RPMI7951 (cell line): Measurements from ENCODE around the gene ROPN1L. TPM values are rescaled to one million over a fixed set of nuclear protein-coding genes. Genes with fewer than 3 reads are reported as not detected.

ENCODE experiments used
- DNase-seq: peaks from one replicate; pipeline ENCODE4 v3.0.0-alpha.2; 2012; ENCODE audit warnings: low read depth
- total RNA-seq: library from RNA; depleted of rRNA; stranded (reverse); fragments of >200 nt; shearing (Covaris generic); gene quantifications from 2 replicates; pipeline ENCODE4 v1.2.3, GENCODE V29; 2014

Gene ROPN1L
- total RNA-seq, 1 experiment from 2014 or later, result 0.84 TPM

DNA sequence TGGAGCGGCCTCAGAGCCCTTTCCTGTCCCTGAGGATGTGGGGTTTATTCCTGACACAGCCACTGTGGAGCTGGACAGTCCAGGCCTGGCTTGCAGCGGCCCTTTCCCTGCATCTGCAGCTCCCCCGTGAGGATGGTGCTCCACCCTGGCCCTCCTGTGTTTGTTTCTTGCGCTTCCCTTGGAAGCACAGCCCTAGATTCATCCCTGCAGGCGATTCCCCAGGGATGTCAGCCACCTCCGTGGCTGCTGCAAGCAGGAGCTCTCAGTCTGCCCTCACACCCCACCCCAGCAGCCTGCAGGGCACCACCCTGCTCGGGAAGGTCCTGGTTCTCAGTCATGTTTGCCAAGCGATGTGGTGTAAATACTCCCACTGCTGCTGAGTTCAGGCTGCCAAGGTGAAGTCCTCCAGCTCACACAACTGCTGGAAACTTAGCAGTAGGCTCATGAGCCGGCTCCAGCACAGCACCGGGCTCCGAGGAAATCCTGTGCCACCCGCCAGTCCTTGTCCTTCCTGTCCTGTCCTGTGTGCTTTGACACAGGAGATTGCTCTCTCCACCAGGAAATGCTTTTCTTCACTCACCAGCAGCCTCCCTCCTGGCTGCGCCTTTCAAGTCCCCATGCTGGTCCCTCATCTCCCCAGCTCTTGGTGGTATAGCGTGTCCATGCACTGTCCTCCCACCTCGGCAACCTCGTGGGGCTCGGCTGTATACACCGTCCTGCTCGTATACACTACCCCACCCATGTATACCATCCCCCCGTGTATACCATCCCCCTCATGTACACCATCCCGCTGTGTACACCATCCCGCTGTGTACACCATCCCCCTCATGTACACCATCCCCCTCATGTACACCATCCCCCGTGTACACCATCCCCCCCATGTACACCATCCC is 16.2 kb downstream of the ROPN1L start:
- peak; percentile 26 for DNase-seq

DNA sequence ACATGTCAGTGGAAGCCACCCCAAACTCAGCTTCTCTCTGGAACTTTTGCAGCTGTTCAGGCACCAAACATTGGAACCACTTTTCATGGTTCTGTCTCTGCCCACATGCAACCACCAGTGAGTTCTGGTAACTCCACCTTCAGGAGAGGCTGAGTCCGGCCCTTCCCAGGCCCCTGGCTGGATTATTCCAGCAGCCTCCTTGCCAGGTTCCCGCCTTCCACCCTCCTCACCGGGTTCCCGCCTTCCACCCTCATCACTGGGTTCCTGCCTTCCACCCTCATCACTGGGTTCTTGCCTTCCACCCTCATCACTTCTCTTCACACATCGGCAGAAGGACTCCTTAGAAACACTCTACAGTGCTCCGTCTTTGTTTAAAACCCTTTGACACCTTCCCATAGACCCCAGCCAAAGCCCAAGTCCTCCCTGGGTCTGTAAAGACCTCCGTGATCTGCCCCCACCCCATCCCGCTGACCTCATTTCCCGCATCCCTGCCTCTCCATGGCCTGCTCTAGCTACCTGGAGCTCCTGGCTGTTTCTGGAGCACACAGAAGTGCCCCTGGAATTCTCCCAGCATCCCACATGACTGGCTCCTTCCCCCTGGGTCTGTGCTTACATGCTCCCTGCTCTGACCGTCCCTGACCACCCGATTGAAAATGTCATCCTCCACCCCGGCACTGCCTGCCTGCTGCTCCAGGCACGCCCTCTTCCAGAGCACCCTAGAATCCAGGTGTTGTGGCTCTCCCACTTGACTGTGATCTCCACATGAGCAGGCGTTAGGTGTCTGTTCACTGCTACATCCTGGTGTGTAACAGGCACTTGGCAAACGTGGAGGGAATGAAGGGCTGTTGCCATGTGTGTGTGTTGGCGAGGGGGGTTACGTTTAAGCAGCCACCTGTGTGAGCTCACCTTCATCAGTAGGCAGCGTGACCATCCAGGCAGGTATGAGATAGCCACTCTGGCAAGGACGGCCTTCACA is 17.7 kb downstream of the ROPN1L start:
- no peak for DNase-seq

- peak; percentile 49 for DNase-seq
Observed at GRCh38 chr5:10460252-10460906, 18.7 kb downstream of the ROPN1L start.

- no peak for DNase-seq
Observed at GRCh38 chr5:10461041-10461440, 19.4 kb downstream of the ROPN1L start.

DNA sequence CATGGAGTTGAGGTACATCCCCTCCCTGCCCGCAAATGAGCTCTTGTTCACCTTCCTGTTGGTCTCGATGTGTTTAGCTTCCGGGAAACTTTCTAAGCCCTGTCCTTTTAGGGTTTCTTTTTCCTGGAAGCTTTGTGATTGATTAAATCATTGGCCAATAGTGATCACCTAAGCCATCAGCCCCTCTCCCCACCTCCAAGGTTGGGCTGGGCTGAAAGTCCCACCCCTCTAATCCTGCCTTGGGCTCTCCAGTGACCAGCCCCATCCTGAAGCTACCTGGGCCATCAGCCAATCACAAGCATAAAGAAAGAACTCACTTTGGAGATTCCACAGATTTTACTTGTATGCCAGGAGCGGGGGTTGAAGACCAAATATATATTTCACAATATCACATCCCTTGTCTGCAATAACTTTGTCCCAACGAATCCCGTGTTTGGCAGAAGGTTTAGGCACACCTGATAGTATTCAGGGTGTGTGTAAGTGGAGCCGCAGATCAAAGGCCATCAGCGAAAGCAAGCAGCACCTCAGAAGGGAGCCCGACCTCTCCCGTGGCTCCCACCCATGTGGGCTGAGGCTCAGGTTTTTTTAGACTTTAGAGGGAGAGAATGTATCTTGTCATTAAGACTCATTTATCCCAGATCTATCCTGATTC is 20.4 kb downstream of the ROPN1L start:
- DNase-seq, result no peak

DNA sequence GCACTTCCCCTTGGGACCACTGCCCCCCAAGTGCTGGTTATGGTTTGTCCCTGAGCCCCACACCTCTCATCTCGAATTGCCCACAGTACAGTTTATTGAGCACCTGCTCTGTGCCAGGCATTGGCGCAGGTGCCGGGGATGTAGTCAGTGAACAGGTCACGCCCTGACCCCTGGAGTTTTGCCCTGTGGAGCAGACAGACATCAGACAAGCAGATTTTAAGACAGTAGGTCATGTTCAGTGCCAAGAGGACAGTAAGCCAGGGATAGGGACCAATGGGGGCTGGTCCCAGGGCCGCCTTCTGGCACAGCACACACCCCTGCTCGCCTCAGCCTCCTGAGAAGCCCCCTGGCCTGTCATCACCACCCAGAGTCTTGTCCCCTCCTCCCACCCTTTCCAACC is 21.9 kb downstream of the ROPN1L start:
- no peak for DNase-seq

DNA sequence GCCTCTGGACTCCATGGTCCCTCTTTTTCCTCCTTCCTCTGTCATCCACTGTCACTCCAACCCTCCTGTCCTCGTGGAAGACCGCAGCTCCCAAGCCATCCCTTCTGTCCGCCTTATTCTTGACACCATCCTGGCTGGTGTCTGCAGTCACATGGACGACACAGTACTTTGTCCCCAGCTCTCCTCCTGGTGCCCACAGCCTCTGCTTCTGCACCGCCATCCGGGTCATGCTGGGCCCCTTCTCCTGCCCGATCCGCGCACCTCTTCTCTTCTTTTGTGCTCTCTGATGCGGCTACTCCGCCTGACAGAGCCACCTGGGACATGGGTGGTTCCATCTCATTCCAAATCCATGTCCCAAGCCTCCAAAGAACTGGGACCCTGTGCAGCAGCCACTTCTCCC is 22.5 kb downstream of the ROPN1L start:
- DNase-seq, result no peak

DNA sequence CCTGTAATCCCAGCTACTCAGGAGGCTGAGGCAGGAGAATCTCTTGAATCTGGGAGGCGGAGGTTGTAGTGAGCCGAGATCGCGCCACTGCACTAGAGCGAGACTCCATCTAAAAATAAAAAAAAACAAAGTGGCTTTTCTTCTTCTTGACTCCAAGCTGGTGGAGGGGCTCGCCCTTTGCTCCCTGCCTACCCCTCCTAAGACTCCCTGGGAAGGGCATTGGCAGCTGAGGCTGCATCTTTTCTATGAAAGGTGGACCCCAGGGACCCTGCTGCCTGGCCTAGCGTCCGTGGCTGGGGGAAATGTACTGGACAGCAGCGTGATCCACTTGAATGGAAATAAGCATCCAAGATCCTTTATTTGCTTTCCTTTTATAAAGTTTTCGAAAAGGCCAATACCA is 24.0 kb downstream of the ROPN1L start:
- DNase-seq, result no peak

DNA sequence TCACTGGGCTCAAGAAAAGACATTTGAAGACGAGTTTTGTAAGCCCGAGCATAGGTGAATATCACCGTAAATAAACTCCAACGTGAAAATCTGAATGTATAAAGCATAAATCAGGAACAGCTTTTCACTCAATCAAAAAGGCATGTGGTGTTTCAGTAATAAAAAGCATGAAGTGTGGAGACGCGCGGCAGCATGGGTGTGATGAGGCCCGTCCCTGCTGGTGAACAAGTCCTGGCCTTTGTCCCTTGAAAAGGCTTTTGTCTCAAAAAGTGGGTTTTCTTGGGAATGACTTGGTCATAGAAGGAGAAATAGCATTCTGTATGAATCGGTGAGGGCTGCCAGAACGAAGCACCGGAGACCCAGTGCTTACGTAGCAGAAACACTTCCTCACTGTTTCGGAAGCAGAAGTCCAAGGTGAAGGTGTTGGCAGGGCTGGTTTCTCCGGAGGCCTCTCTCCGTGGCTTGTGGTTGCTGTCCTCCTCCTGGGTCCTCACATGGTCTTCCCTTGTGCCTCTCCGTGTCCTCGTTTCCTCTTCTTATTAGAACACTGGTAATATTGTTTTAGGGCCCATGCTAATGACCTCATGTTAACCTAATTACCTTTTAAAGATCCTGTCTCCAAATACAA is 24.9 kb downstream of the ROPN1L start:
- DNase-seq, result no peak

DNA sequence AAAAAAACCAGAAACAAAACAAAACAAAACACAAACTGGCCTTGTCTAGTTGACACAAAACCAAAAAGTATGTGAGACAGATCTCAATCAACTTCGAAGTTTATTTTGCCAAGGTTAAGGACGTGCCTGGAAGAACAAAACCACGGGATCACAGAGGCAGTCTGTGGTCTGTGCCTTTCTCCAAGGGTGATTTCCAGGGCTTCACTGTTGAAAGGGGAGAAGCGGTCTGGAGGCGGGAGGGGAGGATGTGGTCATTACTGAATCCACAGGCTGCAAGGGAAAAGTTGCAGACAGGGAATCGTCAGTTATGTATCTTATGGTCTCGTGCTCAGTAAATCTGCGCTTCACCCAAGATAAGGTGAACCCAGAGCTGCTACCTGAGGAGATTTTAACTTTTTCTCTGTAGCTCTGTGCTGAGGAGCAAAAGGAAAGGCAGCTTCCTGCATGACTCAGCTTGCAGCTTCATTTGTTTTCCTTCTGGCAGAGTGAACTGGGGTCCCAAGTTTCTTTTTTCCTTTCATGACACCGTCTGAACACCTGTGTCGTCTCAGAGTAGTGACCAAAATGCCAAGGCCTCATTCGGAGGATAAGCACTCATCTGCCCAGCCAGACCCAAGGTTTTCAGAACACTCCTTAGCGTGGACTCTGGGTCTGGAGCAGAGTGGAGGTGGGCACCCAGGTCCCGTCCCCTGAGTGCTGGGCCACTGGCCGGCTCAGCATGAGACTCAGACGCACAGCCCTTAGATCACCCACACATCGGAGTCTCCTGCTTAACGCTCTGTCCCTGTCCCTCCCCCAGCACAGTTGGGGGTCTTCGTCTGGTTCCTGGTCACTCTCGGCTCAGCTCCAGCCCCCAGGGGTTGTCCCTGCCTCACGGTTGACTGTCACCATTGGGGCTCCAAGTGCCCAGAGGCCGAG is 25.9 kb downstream of the ROPN1L start:
- peak; percentile 70 for DNase-seq

DNA sequence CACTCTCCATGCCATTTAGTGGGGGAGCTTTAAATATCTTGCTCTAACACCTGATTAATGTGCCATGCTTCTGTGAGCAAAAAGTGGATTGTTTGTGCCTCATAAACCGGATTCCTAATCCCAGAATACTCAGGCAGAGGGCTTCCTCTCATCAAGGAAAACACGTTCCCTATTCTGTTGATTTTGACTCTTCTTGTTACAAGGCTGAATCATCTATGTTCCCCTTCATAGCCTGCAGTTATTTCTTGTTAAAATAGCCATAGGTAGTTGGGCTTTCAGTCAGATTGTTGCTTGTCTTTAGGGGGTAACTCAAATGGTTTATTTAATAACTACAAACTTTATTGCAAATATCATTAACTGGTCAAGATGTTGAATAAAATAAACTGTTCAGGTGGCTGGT is 26.6 kb downstream of the ROPN1L start:
- no peak for DNase-seq

GRCh38 chr5:10469253-10470050 is 27.8 kb downstream of the ROPN1L start:
- DNase-seq, result no peak

GRCh38 chr5:10470669-10471068 is 29.0 kb downstream of the ROPN1L start:
- DNase-seq, result no peak

DNA sequence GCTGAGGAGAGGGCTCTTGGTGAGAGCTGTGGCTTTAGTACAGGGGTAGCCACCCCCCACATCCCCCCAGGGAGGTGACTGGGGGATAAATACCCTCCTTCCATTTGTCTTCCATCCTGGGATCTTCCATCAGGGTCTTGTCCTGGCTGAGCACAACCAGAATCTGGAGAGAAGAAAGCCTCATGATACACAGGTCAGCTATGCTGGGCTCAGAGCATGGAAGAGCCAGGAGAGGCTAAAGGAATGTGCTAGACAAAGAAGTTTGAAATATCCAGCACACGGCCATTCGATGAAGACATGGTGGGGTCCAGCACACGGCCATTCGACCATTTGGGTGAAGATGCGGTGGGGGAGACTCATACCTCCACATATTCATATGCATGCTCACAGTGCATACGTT is 30.0 kb downstream of the ROPN1L start:
- DNase-seq, result no peak

GRCh38 chr5:10474521-10475075 is 32.9 kb downstream of the ROPN1L start:
- DNase-seq, result peak; percentile 60

DNA sequence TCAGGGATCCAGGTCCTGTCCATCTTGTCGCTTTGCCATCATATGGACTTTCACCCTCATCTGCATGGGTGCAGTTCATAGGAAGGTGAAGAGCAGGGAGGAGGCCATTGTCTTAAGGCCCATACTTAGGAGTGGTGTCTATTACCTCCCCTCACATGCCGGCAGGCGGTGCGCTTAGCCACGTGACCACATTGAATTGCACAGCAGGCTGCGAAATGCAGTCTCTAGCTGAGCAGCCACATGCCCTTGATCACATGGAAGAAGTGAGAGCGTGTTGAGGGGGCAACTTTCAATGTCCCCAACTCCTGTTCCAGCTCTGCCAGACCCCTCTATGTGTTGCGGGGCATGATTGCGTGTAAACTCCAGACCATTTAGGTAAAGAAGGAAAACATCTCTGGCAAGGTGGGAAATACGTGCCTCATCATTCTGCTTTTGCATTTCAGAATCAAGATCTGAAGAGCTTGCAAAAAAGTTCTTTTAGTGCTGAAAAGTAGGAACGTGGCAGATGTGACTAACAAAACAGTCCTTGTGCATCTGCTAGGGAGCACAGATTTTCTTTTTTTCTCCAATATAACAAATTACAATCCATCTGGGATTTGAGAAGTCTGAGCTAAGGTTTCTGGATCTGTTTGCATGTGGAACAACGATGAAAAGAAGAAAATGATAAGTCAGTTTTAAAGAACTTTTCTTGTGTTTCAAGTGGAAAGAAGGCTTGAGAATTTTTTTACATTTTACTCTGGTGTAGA is 34.4 kb downstream of the ROPN1L start:
- DNase-seq, result no peak

DNA sequence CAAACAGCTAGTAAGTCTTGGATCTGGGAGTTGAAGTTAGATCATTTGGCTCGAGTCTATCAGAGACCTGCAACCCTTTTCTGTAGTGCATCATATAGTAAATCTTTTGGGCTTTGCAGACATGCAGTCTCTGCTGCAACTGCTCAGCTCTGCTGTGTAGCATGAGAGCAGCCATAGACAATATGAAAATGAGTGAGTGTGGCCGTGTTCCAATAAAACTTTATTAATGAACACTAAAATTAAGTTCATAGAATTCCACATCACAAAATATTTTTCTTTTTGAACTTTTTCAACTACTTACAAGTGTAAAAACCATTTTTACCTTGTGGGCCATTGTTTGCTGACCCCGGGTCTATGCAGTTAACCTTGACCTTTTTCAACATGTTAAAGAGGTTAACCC is 35.2 kb downstream of the ROPN1L start:
- no peak for DNase-seq

- DNase-seq, result no peak
Observed at GRCh38 chr5:10477943-10478342, 36.3 kb downstream of the ROPN1L start.
